ENCODE measurements around the gene GTF2E1. TPM values are rescaled to one million over a fixed set of nuclear protein-coding genes. Genes with fewer than 3 reads are reported as not detected.
"Not testable (repeated sequence)": the region's sequence is repeated elsewhere in the genome, so short reads cannot be mapped to it uniquely, and the experiment has no call there.

The GTF2E1 gene
- total RNA-seq, 1 donor from 2014 or later: 4.4 TPM

DNA sequence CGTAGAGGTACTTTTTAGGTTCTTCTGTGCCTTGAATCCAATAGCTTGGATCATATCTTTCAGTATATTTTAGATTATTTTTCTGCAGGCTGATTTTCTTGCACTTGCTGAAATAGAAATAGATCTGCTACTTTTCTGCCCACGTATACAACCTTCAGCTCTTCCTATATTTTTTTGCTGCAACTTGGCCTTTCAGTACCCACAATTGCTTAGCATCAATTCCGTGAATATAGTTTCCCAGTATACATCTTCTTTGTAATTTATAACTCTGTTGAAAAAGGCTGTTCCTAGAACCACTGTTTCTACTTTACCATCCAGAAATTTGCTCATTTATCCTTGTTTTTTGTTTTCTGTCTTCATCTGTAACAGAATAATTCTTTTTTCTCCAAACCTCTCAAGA lies 36.2 kb downstream of the GTF2E1 start:
- peaks cover 5 to 22% of the 10 kb centered on the region in 2 donors for H3K36me3 ChIP-seq
- no peaks in the 10 kb centered on the region for H3K9me3 ChIP-seq
- H3K27ac ChIP-seq: no peak overlapping the region
- no peaks in the 10 kb centered on the region for H3K4me1 ChIP-seq
- no peak overlapping the region for H3K4me3 ChIP-seq
- H3K27me3 ChIP-seq: no peaks in the 10 kb centered on the region
- intact Hi-C loops (cut with DNase I): no loop called here
- no peak for DNase-seq (ENCODE audit: low spot score in 2 of 2)
- TF ChIP-seq, protein P1, sequence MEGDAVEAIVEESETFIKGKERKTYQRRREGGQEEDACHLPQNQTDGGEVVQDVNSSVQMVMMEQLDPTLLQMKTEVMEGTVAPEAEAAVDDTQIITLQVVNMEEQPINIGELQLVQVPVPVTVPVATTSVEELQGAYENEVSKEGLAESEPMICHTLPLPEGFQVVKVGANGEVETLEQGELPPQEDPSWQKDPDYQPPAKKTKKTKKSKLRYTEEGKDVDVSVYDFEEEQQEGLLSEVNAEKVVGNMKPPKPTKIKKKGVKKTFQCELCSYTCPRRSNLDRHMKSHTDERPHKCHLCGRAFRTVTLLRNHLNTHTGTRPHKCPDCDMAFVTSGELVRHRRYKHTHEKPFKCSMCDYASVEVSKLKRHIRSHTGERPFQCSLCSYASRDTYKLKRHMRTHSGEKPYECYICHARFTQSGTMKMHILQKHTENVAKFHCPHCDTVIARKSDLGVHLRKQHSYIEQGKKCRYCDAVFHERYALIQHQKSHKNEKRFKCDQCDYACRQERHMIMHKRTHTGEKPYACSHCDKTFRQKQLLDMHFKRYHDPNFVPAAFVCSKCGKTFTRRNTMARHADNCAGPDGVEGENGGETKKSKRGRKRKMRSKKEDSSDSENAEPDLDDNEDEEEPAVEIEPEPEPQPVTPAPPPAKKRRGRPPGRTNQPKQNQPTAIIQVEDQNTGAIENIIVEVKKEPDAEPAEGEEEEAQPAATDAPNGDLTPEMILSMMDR (IDR thresholded peaks at IDR 0.05): no peak

- Histone ChIP-seq H3K4me1 (peaks cover 0 to 3% of the 10 kb centered on the region in 2 donors), H3K27ac (no peak overlapping the region), H3K4me3 (no peak overlapping the region), H3K9me3 (no peaks in the 10 kb centered on the region), H3K27me3 (no peaks in the 10 kb centered on the region), H3K36me3 (peaks cover 5 to 18% of the 10 kb centered on the region in 2 donors)
- TF ChIP-seq, protein P1 (IDR thresholded peaks at IDR 0.05): no peak
- intact Hi-C loops (cut with DNase I): no loop called here
- DNase-seq (ENCODE audit: low spot score in 2 of 2): no peak
Observed at GRCh38 chr3:120780977-120781376, 38.4 kb downstream of the GTF2E1 start.

DNA sequence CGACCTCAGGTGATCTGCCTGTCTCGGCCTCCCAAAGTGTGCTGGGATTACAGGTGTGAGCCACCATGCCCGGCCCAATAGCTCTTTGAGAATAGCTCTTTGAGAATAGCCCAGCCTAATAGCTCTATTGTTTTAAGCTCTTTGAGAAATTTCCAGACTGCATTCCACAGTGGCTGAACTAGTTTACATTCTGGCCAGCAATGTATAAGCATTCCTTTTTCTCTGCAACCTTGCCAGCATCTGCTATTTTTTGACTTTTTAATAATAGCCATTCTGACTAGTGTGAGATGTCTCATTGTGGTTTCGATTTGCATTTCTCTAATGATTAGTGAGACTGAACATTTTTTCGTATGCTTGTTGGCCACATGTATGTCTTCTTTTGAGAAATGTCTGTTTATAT lies 43.3 kb downstream of the GTF2E1 start:
- H3K27ac ChIP-seq; intact Hi-C loops (cut with DNase I); H3K4me1 ChIP-seq; DNase-seq (ENCODE audit: low spot score in 2 of 2); H3K36me3 ChIP-seq; H3K9me3 ChIP-seq; H3K27me3 ChIP-seq; H3K4me3 ChIP-seq: not testable (repeated sequence)

DNA sequence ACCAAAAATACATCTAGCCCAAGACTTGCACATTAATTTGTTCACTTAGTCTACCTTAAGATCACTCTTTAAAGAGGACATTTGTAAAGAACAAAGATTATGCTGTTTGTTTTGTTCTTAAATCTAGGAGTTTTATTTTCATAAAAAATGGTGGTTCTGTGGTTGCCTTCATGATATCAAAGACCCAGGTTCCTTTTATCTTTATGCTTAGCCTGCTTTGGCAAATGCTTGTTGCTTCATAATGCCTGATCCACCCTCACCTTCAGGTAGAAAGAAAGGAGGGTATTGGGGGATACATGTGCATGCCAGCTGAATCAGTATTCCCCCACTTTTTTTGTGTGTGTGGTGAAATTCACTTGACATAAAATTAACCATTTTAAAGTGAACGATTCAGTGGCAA lies 48.5 kb downstream of the GTF2E1 start:
- H3K27me3 ChIP-seq: no peaks in the 10 kb centered on the region
- H3K27ac ChIP-seq: no peak overlapping the region
- TF ChIP-seq, protein P1 (IDR thresholded peaks at IDR 0.05): no peak
- H3K4me1 ChIP-seq: no peaks in the 10 kb centered on the region
- no peak overlapping the region for H3K4me3 ChIP-seq
- H3K9me3 ChIP-seq: no peaks in the 10 kb centered on the region
- no peak for DNase-seq (ENCODE audit: low spot score in 2 of 2)
- no peaks in the 10 kb centered on the region for H3K36me3 ChIP-seq
- intact Hi-C loops (cut with DNase I): no loop called here

GRCh38 chr3:120791913-120792312 lies 49.4 kb downstream of the GTF2E1 start:
- TF ChIP-seq, protein P1 (IDR thresholded peaks at IDR 0.05): no peak
- H3K4me1 ChIP-seq: no peaks in the 10 kb centered on the region
- intact Hi-C loops (cut with DNase I): no loop called here
- H3K27me3 ChIP-seq: no peaks in the 10 kb centered on the region
- no peak overlapping the region for H3K27ac ChIP-seq
- no peaks in the 10 kb centered on the region for H3K9me3 ChIP-seq
- no peaks in the 10 kb centered on the region for H3K36me3 ChIP-seq
- no peak for DNase-seq (ENCODE audit: low spot score in 2 of 2)
- H3K4me3 ChIP-seq: no peak overlapping the region

- intact Hi-C loops (cut with DNase I): no loop called here
- no peak for DNase-seq (ENCODE audit: low spot score in 2 of 2)
- Histone ChIP-seq H3K27ac (no peak overlapping the region), H3K4me3 (no peak overlapping the region), H3K4me1 (no peaks in the 10 kb centered on the region), H3K36me3 (no peaks in the 10 kb centered on the region), H3K9me3 (no peaks in the 10 kb centered on the region), H3K27me3 (no peaks in the 10 kb centered on the region)
- TF ChIP-seq, protein P1 (IDR thresholded peaks at IDR 0.05): no peak
Observed at GRCh38 chr3:120793601-120794000, 51.1 kb downstream of the GTF2E1 start.
